ENCODE results near the gene PDIA5.

GRCh38 chr3:123019161-123019560, 47.7 kb upstream of the PDIA5 start:
- TF ChIP-seq CTCF (IDR thresholded peaks at IDR 0.05) (no peak), EP300 (IDR thresholded peaks at IDR 0.05) (no peak), POLR2A (IDR thresholded peaks at IDR 0.05) (no peak)
